ENCODE data around the gene JAKMIP1.
"Not testable (repeated sequence)": the region's sequence is repeated elsewhere in the genome, so short reads cannot be mapped to it uniquely, and the experiment has no call there.

Gene JAKMIP1

DNA sequence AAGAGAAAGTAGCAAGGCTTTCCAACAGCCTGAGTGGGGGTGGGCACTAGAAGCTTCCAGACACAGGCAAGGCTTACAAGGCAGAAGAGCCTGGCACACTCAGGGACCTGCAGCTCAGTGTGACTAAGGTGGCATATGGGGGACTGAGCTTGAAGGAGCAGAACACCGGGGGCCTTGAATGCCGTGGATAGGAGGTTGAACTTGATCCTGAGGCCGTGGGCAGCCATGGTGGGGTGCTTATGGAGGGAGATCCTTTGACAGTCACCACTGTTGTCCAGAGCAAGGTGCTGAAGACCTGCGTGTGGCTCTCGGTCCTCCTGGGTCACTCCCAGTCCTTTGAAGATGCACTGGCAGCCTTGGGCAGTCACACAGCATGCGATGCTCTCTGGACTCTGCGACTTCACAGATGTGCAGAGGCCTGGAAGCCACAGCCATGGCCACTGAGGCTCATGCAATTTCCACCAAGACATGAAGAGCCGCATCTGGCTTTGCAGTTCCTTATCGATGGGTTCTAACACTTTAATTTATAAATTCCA lies 200.5 kb downstream of the JAKMIP1 start:
- no peak overlapping the region for H3K4me3 ChIP-seq (ENCODE audit: low read depth in 1 of 2, low read length in 2 of 2)
- no peaks in the 10 kb centered on the region for H3K4me1 ChIP-seq (ENCODE audit: control insufficient read depth in 1 of 2, insufficient read depth in 2 of 2, low read length in 2 of 2)
- no peaks in the 10 kb centered on the region for H3K36me3 ChIP-seq (ENCODE audit: control insufficient read depth in 1 of 2, insufficient read depth in 2 of 2, low read length in 2 of 2)
- no peaks in the 10 kb centered on the region for H3K27me3 ChIP-seq (ENCODE audit: control insufficient read depth in 1 of 2, insufficient read depth in 2 of 2, low read length in 2 of 2)
- no peak overlapping the region for H3K27ac ChIP-seq (ENCODE audit: low read depth, low read length)
- peaks cover 0 to 8% of the 10 kb centered on the region in 2 donors for H3K9me3 ChIP-seq (ENCODE audit: control insufficient read depth in 1 of 2, low read length in 2 of 2)
- no peak overlapping the region for H3K9ac ChIP-seq (ENCODE audit: low read depth in 1 of 2, low read length in 2 of 2)

DNA sequence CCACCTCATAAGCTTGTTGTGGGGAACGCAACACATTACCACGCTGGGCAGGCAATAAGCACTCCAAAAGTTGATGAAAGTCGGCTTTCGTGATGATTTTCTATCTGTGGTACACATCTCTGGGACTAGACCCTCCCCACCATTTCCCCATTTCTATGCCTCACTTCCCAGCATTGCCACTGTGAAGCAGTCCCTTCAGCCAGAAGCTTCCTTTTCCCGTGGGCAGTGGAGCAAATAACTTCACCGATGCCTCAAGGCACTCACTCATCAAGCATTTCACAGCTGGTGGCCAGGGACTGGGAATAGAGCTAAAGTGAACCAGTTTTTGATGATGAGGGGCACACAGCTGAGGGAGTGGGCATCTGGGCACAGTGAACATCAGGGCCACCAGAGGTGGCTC lies 201.0 kb downstream of the JAKMIP1 start:
- H3K9ac ChIP-seq (ENCODE audit: low read depth in 1 of 2, low read length in 2 of 2) = no peak overlapping the region
- H3K27me3 ChIP-seq (ENCODE audit: control insufficient read depth in 1 of 2, insufficient read depth in 2 of 2, low read length in 2 of 2) = no peaks in the 10 kb centered on the region
- H3K36me3 ChIP-seq (ENCODE audit: control insufficient read depth in 1 of 2, insufficient read depth in 2 of 2, low read length in 2 of 2) = no peaks in the 10 kb centered on the region
- no peak overlapping the region for H3K27ac ChIP-seq (ENCODE audit: low read depth, low read length)
- peaks cover 0 to 6% of the 10 kb centered on the region in 2 donors for H3K9me3 ChIP-seq (ENCODE audit: control insufficient read depth in 1 of 2, low read length in 2 of 2)
- no peaks in the 10 kb centered on the region for H3K4me1 ChIP-seq (ENCODE audit: control insufficient read depth in 1 of 2, insufficient read depth in 2 of 2, low read length in 2 of 2)
- no peak overlapping the region for H3K4me3 ChIP-seq (ENCODE audit: low read depth in 1 of 2, low read length in 2 of 2)

DNA sequence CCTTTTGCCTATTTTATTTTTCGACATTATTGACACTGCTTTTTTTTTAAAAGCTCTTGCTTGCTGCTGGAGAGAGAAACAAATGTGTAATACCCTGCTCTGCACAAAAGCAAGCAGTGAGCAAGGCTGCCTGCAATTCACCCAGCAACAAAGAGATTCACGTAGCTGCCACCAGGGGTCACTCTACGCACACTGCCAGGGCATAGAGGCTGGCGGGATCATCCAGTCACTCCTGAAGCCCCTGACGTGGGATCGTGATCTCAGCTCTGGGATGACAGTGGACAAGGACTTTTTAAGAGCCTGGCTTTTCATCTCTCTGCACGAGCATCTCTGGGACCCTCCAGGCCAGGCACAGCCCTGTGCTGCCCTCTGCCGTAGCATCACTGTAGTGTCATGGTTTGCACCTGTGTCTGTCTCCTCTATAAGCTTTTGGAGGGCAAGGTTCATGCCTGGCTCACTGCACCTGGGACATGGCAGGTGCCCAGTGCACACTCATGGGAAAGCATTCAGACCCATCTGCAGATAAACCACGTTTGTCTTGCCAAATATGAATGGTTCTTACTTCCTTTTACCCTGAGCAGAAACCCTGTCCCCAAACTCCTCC lies 201.9 kb downstream of the JAKMIP1 start:
- Histone ChIP-seq H3K27me3 (ENCODE audit: control insufficient read depth in 1 of 2, insufficient read depth in 2 of 2, low read length in 2 of 2) (no peaks in the 10 kb centered on the region), H3K9ac (ENCODE audit: low read depth in 1 of 2, low read length in 2 of 2) (no peak overlapping the region), H3K4me3 (ENCODE audit: low read depth in 1 of 2, low read length in 2 of 2) (no peak overlapping the region), H3K4me1 (ENCODE audit: control insufficient read depth in 1 of 2, insufficient read depth in 2 of 2, low read length in 2 of 2) (no peaks in the 10 kb centered on the region), H3K27ac (ENCODE audit: low read depth, low read length) (no peak overlapping the region), H3K9me3 (ENCODE audit: control insufficient read depth in 1 of 2, low read length in 2 of 2) (no peaks in the 10 kb centered on the region), H3K36me3 (ENCODE audit: control insufficient read depth in 1 of 2, insufficient read depth in 2 of 2, low read length in 2 of 2) (no peaks in the 10 kb centered on the region)

DNA sequence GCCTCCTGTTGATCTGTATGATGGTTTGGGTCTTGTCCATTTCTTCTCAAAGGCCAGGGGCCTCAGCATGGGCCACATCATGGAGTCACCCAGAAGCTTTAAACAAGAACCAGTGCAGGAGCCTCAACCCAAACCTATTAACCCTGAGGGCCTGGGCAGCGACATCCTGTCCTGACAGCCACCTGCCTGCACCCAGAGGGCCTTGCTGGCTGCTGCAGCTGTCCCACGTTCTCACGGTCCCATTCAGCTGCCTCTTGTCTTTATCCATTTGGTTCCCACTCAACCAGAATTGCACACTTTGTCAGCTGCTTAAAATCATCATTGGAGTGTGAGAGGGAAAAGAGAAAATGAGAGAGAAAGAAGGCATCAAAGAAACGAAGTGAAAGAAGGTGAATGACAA lies 203.7 kb downstream of the JAKMIP1 start:
- Histone ChIP-seq H3K27ac (ENCODE audit: low read depth, low read length) (no peak overlapping the region), H3K27me3 (ENCODE audit: control insufficient read depth in 1 of 2, insufficient read depth in 2 of 2, low read length in 2 of 2) (no peaks in the 10 kb centered on the region), H3K36me3 (ENCODE audit: control insufficient read depth in 1 of 2, insufficient read depth in 2 of 2, low read length in 2 of 2) (no peaks in the 10 kb centered on the region), H3K9me3 (ENCODE audit: control insufficient read depth in 1 of 2, low read length in 2 of 2) (no peaks in the 10 kb centered on the region), H3K9ac (ENCODE audit: low read depth in 1 of 2, low read length in 2 of 2) (no peak overlapping the region), H3K4me3 (ENCODE audit: low read depth in 1 of 2, low read length in 2 of 2) (no peak overlapping the region), H3K4me1 (ENCODE audit: control insufficient read depth in 1 of 2, insufficient read depth in 2 of 2, low read length in 2 of 2) (no peaks in the 10 kb centered on the region)

DNA sequence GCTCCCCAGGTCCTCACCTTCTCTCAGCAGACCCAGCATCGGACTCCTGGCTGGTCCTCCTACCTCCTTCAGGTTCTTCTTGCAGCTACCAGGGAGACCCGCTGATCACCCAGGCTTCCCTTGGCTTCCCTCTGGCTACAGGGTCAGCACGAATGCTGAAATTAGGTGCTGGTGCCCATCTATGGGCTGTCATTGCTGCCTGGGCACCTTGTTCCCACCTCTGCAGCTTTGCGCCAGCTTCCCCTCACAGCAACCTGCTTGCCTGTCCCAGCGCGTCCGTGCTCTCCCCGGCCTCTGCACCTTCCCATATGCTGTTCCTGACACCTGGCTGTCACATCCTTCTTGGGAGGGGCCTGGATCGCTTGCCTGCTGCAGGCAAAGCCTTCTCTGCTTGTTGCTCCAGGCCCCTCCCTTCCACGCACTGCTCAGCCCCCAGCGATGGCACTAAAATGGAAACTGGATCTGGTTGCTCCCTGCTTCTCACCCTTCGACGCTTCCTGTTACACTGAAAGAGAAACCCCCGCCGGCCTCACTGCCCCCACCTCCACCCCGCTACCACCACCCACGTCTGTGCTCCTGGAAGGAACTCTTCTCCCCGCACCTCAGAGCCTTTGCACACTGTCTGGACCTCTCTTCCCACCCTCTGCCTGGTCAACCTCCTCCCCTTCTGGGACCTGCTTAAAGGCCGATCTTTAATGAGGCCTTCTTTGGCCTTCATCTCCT lies 204.3 kb downstream of the JAKMIP1 start:
- no peak overlapping the region for H3K4me3 ChIP-seq (ENCODE audit: low read depth in 1 of 2, low read length in 2 of 2)
- H3K9ac ChIP-seq (ENCODE audit: low read depth in 1 of 2, low read length in 2 of 2) = no peak overlapping the region
- H3K4me1 ChIP-seq (ENCODE audit: control insufficient read depth in 1 of 2, insufficient read depth in 2 of 2, low read length in 2 of 2) = no peaks in the 10 kb centered on the region
- no peaks in the 10 kb centered on the region for H3K27me3 ChIP-seq (ENCODE audit: control insufficient read depth in 1 of 2, insufficient read depth in 2 of 2, low read length in 2 of 2)
- no peaks in the 10 kb centered on the region for H3K36me3 ChIP-seq (ENCODE audit: control insufficient read depth in 1 of 2, insufficient read depth in 2 of 2, low read length in 2 of 2)
- H3K9me3 ChIP-seq (ENCODE audit: control insufficient read depth in 1 of 2, low read length in 2 of 2) = no peaks in the 10 kb centered on the region
- H3K27ac ChIP-seq (ENCODE audit: low read depth, low read length) = no peak overlapping the region

DNA sequence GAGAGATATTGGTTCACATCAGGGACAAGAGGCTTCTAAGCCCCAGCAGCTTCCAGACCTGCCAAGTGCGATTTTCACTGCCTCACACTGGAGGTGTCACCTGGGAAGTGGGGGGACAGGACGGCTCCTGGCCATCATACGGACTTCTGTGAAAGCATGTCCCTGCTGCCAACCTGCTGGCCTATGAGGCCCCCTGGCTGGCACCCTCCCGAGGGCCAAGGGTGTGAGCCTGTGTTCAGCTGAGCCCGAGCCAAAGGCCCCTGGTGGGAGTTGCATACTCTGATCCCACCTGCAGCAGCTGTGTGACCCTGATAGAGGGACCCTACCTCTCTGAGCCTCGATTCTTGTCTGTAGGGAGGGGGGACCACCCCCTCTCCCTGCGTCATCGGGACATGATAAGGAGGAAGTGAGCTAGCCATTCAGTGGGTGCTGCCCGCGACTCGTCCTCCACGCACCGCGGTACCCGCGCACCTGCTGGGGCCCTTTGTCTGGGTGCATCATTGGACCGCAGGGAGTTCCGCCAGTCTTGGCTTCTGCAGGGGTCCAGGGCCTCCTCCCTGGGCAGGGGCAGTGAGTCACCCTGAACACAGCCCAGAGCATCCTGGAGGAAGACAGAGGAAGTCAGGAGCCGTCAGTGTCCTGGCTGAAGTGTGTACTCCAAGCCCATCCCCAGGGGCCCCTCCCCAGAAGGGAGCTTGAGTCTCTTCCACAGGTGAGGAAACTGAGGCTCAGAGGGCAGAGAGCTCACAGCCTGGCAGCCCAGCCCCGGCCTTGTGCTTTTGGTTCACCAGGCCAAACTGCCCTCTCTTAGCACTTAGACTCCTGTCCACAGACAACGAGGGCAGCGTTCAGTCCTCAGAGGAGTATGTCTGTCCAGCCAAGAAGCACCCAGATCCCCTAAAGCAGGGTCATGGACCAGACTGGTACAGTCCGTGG lies 206.2 kb downstream of the JAKMIP1 start:
- no peaks in the 10 kb centered on the region for H3K27me3 ChIP-seq (ENCODE audit: control insufficient read depth in 1 of 2, insufficient read depth in 2 of 2, low read length in 2 of 2)
- H3K4me3 ChIP-seq (ENCODE audit: low read depth in 1 of 2, low read length in 2 of 2) = no peak overlapping the region
- no peaks in the 10 kb centered on the region for H3K4me1 ChIP-seq (ENCODE audit: control insufficient read depth in 1 of 2, insufficient read depth in 2 of 2, low read length in 2 of 2)
- H3K27ac ChIP-seq (ENCODE audit: low read depth, low read length) = no peak overlapping the region
- no peaks in the 10 kb centered on the region for H3K9me3 ChIP-seq (ENCODE audit: control insufficient read depth in 1 of 2, low read length in 2 of 2)
- H3K36me3 ChIP-seq (ENCODE audit: control insufficient read depth in 1 of 2, insufficient read depth in 2 of 2, low read length in 2 of 2) = no peaks in the 10 kb centered on the region
- H3K9ac ChIP-seq (ENCODE audit: low read depth in 1 of 2, low read length in 2 of 2) = no peak overlapping the region

DNA sequence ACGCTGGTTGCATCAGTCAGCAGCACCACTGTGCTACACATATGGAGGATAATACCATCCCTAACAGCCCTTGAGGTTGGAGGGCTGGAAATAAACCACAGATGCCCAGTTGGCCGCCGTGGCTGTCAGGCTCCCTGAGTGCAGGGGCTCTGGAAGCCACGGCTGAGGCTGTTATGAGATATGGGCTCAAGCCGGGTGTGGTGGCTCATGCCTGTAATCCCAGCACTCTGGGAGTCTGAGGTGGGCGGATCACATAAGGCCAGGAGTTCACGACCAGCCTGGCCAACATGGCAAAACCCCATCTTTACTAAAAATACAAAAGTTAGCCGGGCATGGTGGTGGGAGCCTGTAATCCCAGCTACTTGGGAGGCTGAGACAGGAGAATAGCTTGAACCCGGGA lies 207.0 kb downstream of the JAKMIP1 start:
- not testable (repeated sequence) for H3K27ac ChIP-seq (ENCODE audit: low read depth, low read length); H3K9me3 ChIP-seq (ENCODE audit: control insufficient read depth in 1 of 2, low read length in 2 of 2); H3K36me3 ChIP-seq (ENCODE audit: control insufficient read depth in 1 of 2, insufficient read depth in 2 of 2, low read length in 2 of 2); H3K27me3 ChIP-seq (ENCODE audit: control insufficient read depth in 1 of 2, insufficient read depth in 2 of 2, low read length in 2 of 2); H3K4me3 ChIP-seq (ENCODE audit: low read depth in 1 of 2, low read length in 2 of 2); H3K4me1 ChIP-seq (ENCODE audit: control insufficient read depth in 1 of 2, insufficient read depth in 2 of 2, low read length in 2 of 2); H3K9ac ChIP-seq (ENCODE audit: low read depth in 1 of 2, low read length in 2 of 2)

DNA sequence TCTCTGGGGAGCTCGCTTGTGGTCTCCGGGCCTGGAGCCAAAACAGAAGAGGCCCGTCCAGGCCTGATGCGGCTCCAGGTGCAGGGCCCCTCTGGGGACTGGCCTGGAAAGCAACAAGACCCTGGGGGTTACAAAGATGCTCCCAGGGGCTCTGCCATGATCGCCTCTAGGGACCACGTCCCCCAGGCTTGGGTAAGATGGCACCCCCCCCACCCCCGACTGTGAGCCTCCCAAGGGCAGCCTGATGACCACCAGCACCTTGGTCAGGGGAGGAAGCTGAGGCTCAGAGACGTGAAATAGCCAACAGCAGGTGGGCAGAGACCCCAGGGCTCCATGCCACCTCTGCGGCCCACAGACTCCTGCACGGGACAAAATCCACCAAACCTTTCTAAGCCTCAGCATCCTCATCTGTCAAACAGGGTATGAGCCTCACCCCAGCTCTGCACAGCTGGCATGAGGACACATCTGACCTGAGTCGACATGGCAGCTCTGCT lies 207.5 kb downstream of the JAKMIP1 start:
- H3K9me3 ChIP-seq (ENCODE audit: control insufficient read depth in 1 of 2, low read length in 2 of 2) = no peaks in the 10 kb centered on the region
- no peaks in the 10 kb centered on the region for H3K36me3 ChIP-seq (ENCODE audit: control insufficient read depth in 1 of 2, insufficient read depth in 2 of 2, low read length in 2 of 2)
- H3K4me3 ChIP-seq (ENCODE audit: low read depth in 1 of 2, low read length in 2 of 2) = no peak overlapping the region
- H3K9ac ChIP-seq (ENCODE audit: low read depth in 1 of 2, low read length in 2 of 2) = no peak overlapping the region
- no peak overlapping the region for H3K27ac ChIP-seq (ENCODE audit: low read depth, low read length)
- H3K27me3 ChIP-seq (ENCODE audit: control insufficient read depth in 1 of 2, insufficient read depth in 2 of 2, low read length in 2 of 2) = no peaks in the 10 kb centered on the region
- H3K4me1 ChIP-seq (ENCODE audit: control insufficient read depth in 1 of 2, insufficient read depth in 2 of 2, low read length in 2 of 2) = no peaks in the 10 kb centered on the region

DNA sequence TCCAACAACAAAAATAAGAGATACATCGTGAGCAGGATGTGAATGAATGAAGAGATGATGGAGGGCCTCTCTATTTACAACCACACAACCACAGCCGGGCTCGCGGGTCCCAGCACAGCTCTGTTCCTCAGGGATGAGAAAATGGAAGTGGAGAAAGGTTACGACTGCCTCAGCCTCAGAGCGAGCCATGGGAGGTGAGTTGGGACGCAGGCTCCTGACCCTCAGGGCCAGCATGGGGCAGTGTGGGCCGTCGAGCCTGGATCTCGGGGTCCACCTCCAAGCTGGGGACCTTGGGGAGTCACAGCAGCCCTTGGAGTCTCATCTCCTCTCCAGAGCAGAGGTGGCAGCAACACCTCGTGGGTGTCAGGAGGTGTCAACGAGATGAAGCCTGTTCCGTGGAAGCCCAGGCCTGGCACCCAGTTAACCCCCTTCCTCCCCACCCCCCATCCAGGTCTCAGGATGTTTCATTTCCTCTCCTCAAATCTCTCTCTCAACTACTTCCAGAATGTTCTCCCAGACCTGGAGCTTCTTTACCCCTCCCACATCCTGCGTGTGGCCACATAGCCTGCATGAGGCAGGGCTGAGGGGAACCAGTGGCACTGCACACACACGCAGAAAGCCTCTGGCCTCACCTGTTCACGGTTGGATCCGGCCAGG lies 208.1 kb downstream of the JAKMIP1 start:
- H3K9me3 ChIP-seq (ENCODE audit: control insufficient read depth in 1 of 2, low read length in 2 of 2) = no peaks in the 10 kb centered on the region
- H3K27me3 ChIP-seq (ENCODE audit: control insufficient read depth in 1 of 2, insufficient read depth in 2 of 2, low read length in 2 of 2) = no peaks in the 10 kb centered on the region
- no peak overlapping the region for H3K27ac ChIP-seq (ENCODE audit: low read depth, low read length)
- no peak overlapping the region for H3K4me3 ChIP-seq (ENCODE audit: low read depth in 1 of 2, low read length in 2 of 2)
- no peaks in the 10 kb centered on the region for H3K4me1 ChIP-seq (ENCODE audit: control insufficient read depth in 1 of 2, insufficient read depth in 2 of 2, low read length in 2 of 2)
- no peak overlapping the region for H3K9ac ChIP-seq (ENCODE audit: low read depth in 1 of 2, low read length in 2 of 2)
- H3K36me3 ChIP-seq (ENCODE audit: control insufficient read depth in 1 of 2, insufficient read depth in 2 of 2, low read length in 2 of 2) = no peaks in the 10 kb centered on the region
